GM19351 (cell line): ENCODE measurements around the gene LPAR2.

ENCODE experiments used
- ATAC-seq: cut with Tn5 transposase; IDR thresholded peaks from one replicate; pipeline ENCODE4 v1.9.1; 2021; ENCODE audit warnings: mild to moderate bottlenecking, moderate library complexity; ENCODE audit not compliant: unreplicated experiment

LPAR2 gene

GRCh38 chr19:19654441-19654840, 26.4 kb upstream of the LPAR2 start:
- no peak for ATAC-seq

DNA sequence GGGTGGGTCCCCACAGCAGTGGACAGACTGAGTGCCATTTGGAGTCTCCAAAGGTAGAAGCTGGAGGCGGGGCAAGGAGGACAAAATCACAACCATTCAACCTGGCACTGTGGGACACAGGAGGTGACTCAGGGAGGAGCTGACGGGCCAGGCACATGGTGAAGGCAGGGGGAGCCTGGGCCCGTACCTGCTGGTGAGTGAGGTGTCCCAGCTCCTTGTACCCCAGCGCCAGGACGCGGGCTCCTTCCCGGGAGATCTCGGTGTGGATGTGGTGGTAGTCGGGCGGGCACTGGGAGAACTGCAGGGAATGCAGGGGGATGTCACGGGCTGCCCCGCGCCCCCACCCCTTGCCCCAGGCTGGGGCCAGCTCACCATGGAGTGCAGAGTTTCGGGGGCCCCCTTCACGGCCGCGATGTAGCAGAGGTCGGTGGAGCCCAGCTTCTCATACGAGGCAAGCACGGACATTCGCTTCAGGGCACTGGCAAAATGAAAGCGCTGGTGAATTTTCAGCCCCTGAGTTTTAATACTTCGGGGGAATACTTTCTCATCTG, 25.7 kb upstream of the LPAR2 start:
- no peak for ATAC-seq

DNA sequence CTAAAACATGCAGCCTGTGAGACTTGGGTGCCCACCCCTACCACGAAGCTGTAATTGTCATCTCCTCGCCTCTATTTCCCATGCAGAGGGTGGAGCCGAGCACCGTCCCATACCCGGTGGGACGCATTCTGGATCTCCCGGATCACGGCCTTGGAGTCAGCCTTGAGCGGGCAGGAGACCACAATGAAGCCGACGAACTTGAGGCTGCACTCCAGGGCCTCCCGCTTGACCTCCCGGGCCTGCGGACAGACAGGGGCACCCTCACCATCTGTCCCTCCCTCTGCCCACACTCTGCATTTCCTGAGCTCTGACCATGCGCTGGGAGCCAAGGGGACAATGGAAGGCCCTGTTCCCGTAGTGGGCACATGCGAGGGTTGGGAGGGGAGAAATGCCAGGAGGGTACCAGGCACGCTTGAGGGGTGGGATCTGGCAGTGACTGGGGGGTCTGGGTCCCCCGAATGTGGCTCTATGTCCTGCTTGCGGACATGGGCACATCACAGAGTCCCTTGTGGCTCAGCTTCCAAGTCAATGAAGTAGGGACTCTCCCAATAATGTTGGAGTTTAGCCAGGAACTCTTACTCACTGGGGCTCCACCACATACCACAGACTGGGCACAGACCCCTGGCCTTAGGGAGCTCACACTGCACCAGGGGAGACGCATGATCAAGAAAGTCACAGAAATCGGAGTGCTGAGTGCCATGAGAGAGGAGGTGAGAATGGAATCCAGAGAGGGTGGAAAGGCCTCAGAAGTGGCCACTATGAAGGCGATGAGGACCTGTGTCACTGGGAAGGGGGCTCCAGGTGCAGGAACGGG, 24.7 kb upstream of the LPAR2 start:
- no peak for ATAC-seq

- no peak for ATAC-seq
These were observed 23.1 kb upstream of the LPAR2 start for GRCh38 chr19:19651076-19651475.

DNA sequence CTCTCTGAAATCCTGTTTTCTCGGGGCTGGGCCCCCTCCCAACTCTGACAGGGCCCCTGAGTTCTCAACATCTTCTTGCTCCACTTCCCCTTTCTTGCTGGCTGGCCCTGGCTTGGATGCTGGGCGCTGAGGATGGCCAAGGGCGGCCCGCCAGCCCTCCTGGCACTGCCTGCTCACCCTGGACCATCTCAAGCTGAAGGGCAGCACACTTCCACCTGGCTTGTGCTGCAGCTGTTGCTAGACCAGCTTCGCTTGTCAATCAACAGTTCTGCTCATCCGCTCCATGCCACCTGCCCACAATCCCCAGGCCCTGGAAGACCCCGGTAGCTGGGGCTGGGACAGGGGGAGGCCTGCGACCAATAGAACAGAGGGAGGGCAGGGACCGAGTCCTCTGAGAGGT, 22.3 kb upstream of the LPAR2 start:
- ATAC-seq: no peak

DNA sequence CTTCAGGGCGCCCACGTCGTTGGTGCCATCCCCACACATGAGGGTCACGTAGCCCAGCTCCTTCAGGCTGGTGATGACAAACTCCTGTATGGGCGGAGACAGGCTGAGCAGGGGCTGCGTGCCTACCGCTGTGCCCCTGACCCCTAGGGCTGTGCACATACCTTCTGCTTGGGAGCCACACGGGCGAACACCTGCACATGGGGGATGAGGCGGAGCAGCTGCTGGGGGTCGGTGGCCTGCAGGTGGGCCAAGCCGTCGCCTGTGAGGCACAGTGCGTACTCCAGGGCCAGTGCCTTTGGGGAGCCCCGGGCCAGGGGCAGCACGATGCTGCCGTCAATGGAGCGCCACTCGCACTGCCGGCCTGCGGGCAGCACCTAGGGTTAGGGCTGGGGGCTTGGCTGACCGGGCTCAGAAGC, 21.6 kb upstream of the LPAR2 start:
- ATAC-seq: no peak

GRCh38 chr19:19649155-19649554, 21.1 kb upstream of the LPAR2 start:
- ATAC-seq: no peak

- ATAC-seq: no peak
These were observed 19.2 kb upstream of the LPAR2 start for GRCh38 chr19:19647037-19647835.

- no peak for ATAC-seq
These were observed 17.3 kb upstream of the LPAR2 start for GRCh38 chr19:19645233-19645870.

DNA sequence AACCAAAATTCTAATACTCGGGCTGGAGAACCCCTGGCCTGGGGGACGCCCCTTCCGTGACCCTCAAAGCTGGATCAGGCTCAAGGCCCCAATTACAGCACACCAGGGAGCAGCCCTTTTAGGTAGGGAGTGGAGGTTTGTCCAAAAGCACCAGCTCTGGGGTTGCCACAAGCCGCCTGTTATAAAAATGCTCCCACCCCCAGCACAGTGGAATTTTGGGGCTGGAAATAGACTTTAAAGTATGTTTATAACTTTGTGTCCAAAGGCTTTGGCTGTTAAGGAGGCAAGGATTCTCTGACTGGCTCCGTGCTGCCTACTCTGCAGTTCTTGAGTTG, 16.0 kb upstream of the LPAR2 start:
- no peak for ATAC-seq

GRCh38 chr19:19643158-19644053, 15.4 kb upstream of the LPAR2 start, which contains the start of gene GMIP:
Gene GMIP (minus strand): TSS chr19:19643657. CDS start chr19:19643529, 128 bp downstream.
- peak; percentile 84 for ATAC-seq

GRCh38 chr19:19642506-19643157, 14.6 kb upstream of the LPAR2 start:
- ATAC-seq: peak; percentile 32

- ATAC-seq: no peak
These were observed 9.7 kb upstream of the LPAR2 start for GRCh38 chr19:19637523-19638251.

GRCh38 chr19:19637186-19637522, 9.1 kb upstream of the LPAR2 start:
- no peak for ATAC-seq

DNA sequence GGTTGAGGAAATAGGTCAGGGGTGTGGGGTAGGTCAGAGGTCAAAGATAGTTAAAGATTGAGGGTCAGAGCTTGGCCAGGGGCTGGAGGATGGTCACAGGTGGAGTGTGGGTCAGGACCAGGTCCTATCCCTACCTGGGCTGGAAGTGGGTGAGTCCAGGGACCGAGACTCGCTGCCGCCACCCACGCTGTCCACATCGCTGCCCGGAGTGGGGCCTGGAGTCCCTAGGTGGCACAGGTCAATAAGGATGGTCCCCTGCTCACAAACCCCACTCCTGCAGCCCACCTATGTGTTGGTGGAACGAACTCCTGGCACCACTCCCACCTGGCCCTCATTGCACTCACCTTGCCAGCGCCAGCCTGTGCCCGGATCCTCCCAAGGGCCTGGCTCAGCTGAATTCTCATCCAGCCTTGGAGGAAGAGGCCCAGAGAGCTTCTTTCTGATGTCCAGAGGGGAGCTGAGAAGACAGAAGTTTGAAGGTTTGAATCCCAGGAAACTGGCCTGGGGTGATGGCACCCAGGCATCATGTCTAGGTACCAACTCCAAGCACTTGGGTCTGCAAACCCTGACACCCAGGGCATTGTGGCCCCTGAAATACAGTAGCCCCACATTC, 8.7 kb upstream of the LPAR2 start:
- ATAC-seq: no peak

DNA sequence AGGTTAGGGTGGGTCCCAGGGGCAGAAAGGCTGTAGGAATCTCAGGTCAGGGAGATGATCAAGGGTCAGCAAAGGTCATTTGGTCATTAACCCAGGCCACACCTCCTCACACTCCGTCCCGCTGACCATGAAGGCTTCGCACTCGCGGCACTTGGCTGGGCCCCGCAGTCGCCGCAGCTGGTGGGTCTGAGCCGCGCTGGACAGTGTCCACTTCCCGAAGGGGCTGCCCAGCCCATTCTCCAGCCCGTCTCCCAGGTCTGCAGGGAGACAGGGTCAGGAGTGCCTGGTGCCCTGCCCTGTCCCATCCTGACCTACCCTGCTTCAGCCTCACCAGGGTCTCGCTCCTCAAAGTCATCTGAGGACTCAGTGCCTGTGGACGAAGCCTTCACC, 7.3 kb upstream of the LPAR2 start:
- no peak for ATAC-seq

DNA sequence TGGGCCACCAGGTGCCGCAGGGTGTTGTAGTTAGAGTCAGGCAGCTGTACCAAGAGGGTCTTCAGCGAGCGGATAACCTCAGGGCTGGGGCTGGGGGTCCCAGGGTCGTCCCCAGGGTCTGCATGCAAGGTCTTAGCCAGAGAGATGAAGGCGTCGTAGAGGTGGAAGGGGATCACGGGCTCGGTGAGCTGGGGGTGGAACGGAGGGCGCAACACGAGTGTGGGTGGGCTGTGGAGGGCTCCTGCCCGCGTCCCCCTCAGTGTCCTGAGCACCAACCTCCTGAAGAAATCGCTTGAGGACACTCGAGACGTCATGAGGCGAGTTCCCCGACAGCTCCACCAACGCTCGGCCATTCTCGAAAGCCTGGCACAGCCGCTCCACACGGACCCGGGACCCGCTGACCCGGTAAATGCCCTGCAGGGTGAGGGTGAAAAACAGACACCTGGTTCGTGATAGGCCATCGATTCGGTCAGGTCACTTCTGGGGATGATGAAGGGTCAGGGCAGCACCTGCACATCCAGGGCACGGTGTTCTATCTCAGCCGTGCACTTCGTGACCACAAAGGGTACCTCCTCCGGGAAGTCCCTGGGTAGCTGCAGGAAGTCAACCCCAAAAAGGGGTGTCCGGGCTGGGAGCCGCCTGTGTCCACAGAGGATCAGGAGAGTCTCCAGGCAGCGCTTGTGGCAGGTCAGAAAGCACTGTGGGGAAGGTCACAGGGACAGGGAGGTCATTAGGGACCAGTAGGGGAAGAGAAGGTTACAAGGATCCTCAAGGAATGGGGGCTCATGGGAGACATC, 6.7 kb upstream of the LPAR2 start:
- ATAC-seq: no peak
